Measurements from ENCODE around the gene TIE1.

DNA sequence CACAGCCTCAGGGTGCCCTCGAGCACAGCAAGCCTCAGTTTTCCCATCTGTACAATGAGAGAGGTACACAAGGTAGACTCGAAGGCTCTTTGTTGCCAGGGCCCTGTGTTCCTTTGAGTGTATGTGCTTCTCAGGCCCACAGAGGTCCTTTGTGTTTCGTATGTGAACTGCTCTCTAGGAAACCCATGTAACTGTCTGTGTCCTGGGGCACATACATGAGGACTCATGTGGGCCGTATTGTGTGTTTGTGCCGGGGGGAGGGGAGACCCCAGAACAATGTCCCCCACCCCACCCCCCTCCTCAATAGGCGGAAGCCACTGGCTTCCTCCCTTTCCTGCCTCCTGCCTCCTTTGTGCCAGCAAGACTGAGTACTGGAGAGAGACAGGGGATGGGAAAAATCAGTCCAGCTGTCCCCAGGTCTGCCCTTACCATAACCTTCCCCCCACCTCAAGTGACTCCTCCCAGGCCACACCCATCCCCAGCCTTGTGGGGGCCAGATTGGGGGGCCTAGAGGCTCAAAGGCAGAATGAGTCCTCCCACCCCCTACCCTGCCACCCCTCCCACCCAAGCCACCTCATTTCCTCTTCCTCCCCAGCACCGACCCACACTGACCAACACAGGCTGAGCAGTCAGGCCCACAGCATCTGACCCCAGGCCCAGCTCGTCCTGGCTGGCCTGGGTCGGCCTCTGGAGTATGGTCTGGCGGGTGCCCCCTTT, at the start of gene TIE1:
- TF ChIP-seq, protein P1, sequence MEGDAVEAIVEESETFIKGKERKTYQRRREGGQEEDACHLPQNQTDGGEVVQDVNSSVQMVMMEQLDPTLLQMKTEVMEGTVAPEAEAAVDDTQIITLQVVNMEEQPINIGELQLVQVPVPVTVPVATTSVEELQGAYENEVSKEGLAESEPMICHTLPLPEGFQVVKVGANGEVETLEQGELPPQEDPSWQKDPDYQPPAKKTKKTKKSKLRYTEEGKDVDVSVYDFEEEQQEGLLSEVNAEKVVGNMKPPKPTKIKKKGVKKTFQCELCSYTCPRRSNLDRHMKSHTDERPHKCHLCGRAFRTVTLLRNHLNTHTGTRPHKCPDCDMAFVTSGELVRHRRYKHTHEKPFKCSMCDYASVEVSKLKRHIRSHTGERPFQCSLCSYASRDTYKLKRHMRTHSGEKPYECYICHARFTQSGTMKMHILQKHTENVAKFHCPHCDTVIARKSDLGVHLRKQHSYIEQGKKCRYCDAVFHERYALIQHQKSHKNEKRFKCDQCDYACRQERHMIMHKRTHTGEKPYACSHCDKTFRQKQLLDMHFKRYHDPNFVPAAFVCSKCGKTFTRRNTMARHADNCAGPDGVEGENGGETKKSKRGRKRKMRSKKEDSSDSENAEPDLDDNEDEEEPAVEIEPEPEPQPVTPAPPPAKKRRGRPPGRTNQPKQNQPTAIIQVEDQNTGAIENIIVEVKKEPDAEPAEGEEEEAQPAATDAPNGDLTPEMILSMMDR (IDR thresholded peaks at IDR 0.05) = no peak
- TF ChIP-seq POLR2A (IDR thresholded peaks at IDR 0.05) = no peak
